Heart right ventricle (tissue), 16 donors: ENCODE measurements around the gene HINT3. TPM values are rescaled to one million over a fixed set of nuclear protein-coding genes. Genes with fewer than 3 reads are reported as not detected.
"Not testable (repeated sequence)": the region's sequence is repeated elsewhere in the genome, so short reads cannot be mapped to it uniquely, and the experiment has no call there.

ENCODE experiments used
- ATAC-seq, 8 donors: fragments of 200-7000 bp; cut with Tn5 transposase; one replicate each; pipeline ENCODE4 v1.9.1; 2020; ENCODE audit warnings: mild to moderate bottlenecking in 8 of 8, moderate library complexity in 8 of 8, moderate number of reproducible peaks in 1 of 8
- DNase-seq, 2 donors: peaks; one replicate each; pipeline ENCODE4 v3.0.0-alpha.2; 2020
- H3K27ac ChIP-seq, 10 donors: fragments of 200-600 bp; sonication (generic) in 2 of 10; one replicate each; pipeline versions ENCODE4 v1.5.0 to v1.8.0; 2020 to 2022; ENCODE audit warnings: mild to moderate bottlenecking in 3 of 10
- H3K27me3 ChIP-seq, 7 donors: fragments of 200-600 bp; one replicate each; pipeline ENCODE4 v1.8.0; 2021 to 2022; ENCODE audit warnings: mild to moderate bottlenecking in 2 of 7
- H3K36me3 ChIP-seq, 9 donors: fragments of 200-600 bp; sonication (generic) in 1 of 9; one replicate each; pipeline versions ENCODE4 v1.5.0 to v1.8.0; 2020 to 2022; ENCODE audit warnings: mild to moderate bottlenecking in 2 of 9
- H3K4me1 ChIP-seq, 9 donors: fragments of 200-600 bp; sonication (generic) in 1 of 9; one replicate each; pipeline versions ENCODE4 v1.5.0 to v1.8.0; 2020 to 2022; ENCODE audit warnings: mild to moderate bottlenecking in 4 of 9
- H3K4me3 ChIP-seq, 10 donors: fragments of 200-600 bp; sonication (generic) in 2 of 10; one replicate each; pipeline versions ENCODE4 v1.5.0 to v1.8.0; 2020 to 2022; ENCODE audit warnings: mild to moderate bottlenecking in 7 of 10, moderate library complexity in 2 of 10
- H3K9me3 ChIP-seq, 11 donors: fragments of 200-600 bp in 10 of 11; sonication (generic) in 2 of 11; one replicate each; pipeline versions ENCODE4 v1.5.0 to v1.8.0; 2013 to 2022; ENCODE audit warnings: mild to moderate bottlenecking in 2 of 11, control low read depth in 1 of 11, moderate library complexity in 1 of 11
- WGBS, 2 donors: extraction: QIAGEN DNeasy Blood & Tissue Kit; methylation state at CpG; one replicate each; pipeline ENCODE4 v1.1.7; 2013; ENCODE audit warnings: inconsistent platforms in 1 of 2; 5-methylcytosine and 5-hydroxymethylcytosine counted together
- intact Hi-C, 10 donors: fragments of 100-400 bp; cut with DNase I; formaldehyde crosslinking; loops; one replicate each; pipeline versions ENCODE4 v1.11.1 to v1.14.2; 2022
- polyA plus RNA-seq, 2 donors: library from polyadenylated mRNA; stranded (reverse); fragments of 200-250 nt; gene quantifications; one replicate each; pipeline ENCODE4 v1.2.3, GENCODE V29; 2013
- total RNA-seq, 10 donors: library from RNA; stranded (reverse); fragmentation: NEBNext Ultra II Directional in 3 of 10; extraction: Animal tissue kit (Norgen Biotek cat#: 25700) in 3 of 10; gene quantifications; one replicate each; pipeline versions ENCODE4 v1.2.1 to v1.2.4, GENCODE V29; 2021 to 2023
- TF ChIP-seq, protein P1 (sequence below), 9 donors: fragments of 200-600 bp; sonication (generic) in 2 of 9; IDR thresholded peaks; one replicate each; pipeline versions ENCODE4 v1.5.0 to v1.8.0; 2021 to 2022; ENCODE audit warnings: antibody characterized with exemption in 9 of 9, mild to moderate bottlenecking in 5 of 9, moderate library complexity in 1 of 9
- donor health status: Arrhythmogenic right ventricular cardiomyopathy.
- donor health status: ischemic (EF 13 %, LVEDD 7.1; RV severe dilation, severe dysfunction).
- donor health status: healthy with polysubstance abuse.
- donor health status: DM: no; HTN: yes; CAD: no.
- donor health status: DM: no; HTN: no; CAD: no.
- donor health status: ischemic (EF 25% LVEDD 6.9; RV normal size, moderate dysfunction).
- donor health status: ischemic (EF 25% LVEDD 5.7; RV mildly dilated, moderate dysfunction).
- donor health status: healthy.
- donor health status: DM: yes; HTN: yes; CAD: no.
- donor health status: Ischemic cardiomyopathy.
- donor health status: ischemic (EF 35%, LVEDD 5.7; RV mildly dilated, moderate dysfunction).
- donor health status: nonischemic (EF 11% LVEDD 7.7; RV severe dilation, severe dysfunction).
- donor health status: DM: yes; HTN: yes; CAD: no.
- donor health status: PGD.
- donor health status: ischemic (EF 29% LVEDD 5.4; RV normal size, mild dysfunction).
- donor health status: nonischemic (EF 23%, LVEDD 6.1; RV moderate dilation, normal function).

HINT3 gene
- total and polyA plus RNA-seq, 12 donors: 6.2 to 41.6 (median 33.6) TPM

GRCh38 chr6:126015863-126016262, 59.3 kb downstream of the HINT3 start:
- Histone ChIP-seq H3K4me1 (no peaks in the 10 kb centered on the region), H3K9me3 (no peaks in the 10 kb centered on the region), H3K27me3 (no peaks in the 10 kb centered on the region), H3K4me3 (no peak overlapping the region), H3K27ac (no peak overlapping the region), H3K36me3 (peaks cover 0 to 89% (median 51%) of the 10 kb centered on the region in 9 donors)
- ATAC-seq (no peak), DNase-seq (no peak)
- 83 to 96% methylated on average over 1 of the region's 1 CpG for WGBS, 2 donors
- TF ChIP-seq, protein P1, sequence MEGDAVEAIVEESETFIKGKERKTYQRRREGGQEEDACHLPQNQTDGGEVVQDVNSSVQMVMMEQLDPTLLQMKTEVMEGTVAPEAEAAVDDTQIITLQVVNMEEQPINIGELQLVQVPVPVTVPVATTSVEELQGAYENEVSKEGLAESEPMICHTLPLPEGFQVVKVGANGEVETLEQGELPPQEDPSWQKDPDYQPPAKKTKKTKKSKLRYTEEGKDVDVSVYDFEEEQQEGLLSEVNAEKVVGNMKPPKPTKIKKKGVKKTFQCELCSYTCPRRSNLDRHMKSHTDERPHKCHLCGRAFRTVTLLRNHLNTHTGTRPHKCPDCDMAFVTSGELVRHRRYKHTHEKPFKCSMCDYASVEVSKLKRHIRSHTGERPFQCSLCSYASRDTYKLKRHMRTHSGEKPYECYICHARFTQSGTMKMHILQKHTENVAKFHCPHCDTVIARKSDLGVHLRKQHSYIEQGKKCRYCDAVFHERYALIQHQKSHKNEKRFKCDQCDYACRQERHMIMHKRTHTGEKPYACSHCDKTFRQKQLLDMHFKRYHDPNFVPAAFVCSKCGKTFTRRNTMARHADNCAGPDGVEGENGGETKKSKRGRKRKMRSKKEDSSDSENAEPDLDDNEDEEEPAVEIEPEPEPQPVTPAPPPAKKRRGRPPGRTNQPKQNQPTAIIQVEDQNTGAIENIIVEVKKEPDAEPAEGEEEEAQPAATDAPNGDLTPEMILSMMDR (IDR thresholded peaks at IDR 0.05): no peak
- intact Hi-C loops: no loop called here

DNA sequence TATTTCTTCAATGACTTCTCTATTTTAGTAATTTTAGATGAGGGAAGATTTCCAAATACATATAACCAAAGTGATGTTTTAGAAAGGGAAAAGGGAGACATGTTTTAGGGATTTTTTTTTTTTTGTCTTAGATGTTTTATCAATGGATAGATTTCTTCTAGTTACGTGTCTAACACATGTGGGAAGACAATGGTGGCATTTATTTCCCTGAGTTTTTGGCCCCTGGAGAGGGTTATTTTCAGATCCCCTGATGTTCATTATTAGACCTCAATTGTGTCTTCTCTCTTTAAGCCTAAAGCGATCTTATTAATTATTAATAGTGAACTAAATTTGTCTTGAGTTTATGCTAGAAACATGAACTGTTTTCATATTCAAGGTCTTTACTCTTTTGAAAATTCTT, 60.0 kb downstream of the HINT3 start:
- H3K27ac ChIP-seq: no peak overlapping the region
- H3K9me3 ChIP-seq: no peaks in the 10 kb centered on the region
- no peak overlapping the region for H3K4me3 ChIP-seq
- ATAC-seq: no peak
- H3K4me1 ChIP-seq: no peaks in the 10 kb centered on the region
- 94 to 95% methylated on average over 2 of the region's 2 CpGs for WGBS, 2 donors
- no peak for DNase-seq
- no peaks in the 10 kb centered on the region for H3K27me3 ChIP-seq
- H3K36me3 ChIP-seq: peaks cover 0 to 89% (median 45%) of the 10 kb centered on the region in 9 donors
- intact Hi-C loops: no loop called here
- TF ChIP-seq, protein P1 (IDR thresholded peaks at IDR 0.05): no peak

DNA sequence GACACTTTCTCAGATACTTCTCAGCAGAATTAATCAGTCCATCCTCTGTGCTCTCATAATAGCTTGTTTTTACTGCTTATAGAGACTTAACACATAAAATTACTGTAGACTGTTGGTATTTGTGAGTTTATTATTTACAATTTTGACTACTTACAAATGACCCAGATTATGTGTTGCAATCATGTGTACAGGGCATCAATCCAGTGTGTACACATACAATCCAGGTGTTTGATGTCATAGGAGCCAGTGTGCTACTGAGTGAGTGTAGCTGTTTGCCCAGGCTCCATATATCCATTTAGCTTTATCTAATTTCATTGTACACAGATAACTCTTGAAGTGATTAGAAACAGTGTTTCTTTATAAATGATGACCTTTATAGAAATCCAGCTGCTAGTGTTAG, 61.1 kb downstream of the HINT3 start:
- DNase-seq: no peak
- peaks cover 0 to 89% (median 44%) of the 10 kb centered on the region in 9 donors for H3K36me3 ChIP-seq
- H3K4me1 ChIP-seq: no peaks in the 10 kb centered on the region
- no peak for ATAC-seq
- H3K9me3 ChIP-seq: no peaks in the 10 kb centered on the region
- no peak overlapping the region for H3K4me3 ChIP-seq
- TF ChIP-seq, protein P1 (IDR thresholded peaks at IDR 0.05): no peak
- H3K27me3 ChIP-seq: no peaks in the 10 kb centered on the region
- no peak overlapping the region for H3K27ac ChIP-seq
- intact Hi-C loops: no loop called here

GRCh38 chr6:126020305-126021050, 63.9 kb downstream of the HINT3 start:
- no peak for ATAC-seq
- TF ChIP-seq, protein P1 (IDR thresholded peaks at IDR 0.05): no peak
- Histone ChIP-seq H3K4me1 (no peaks in the 10 kb centered on the region), H3K9me3 (no peaks in the 10 kb centered on the region), H3K27ac (no peak overlapping the region), H3K36me3 (peaks cover 0 to 89% (median 27%) of the 10 kb centered on the region in 9 donors), H3K27me3 (no peaks in the 10 kb centered on the region), H3K4me3 (no peak overlapping the region)
- no peak for DNase-seq
- intact Hi-C loops: no loop called here
- 98% methylated on average over 5 of the region's 5 CpGs for WGBS, 2 donors

DNA sequence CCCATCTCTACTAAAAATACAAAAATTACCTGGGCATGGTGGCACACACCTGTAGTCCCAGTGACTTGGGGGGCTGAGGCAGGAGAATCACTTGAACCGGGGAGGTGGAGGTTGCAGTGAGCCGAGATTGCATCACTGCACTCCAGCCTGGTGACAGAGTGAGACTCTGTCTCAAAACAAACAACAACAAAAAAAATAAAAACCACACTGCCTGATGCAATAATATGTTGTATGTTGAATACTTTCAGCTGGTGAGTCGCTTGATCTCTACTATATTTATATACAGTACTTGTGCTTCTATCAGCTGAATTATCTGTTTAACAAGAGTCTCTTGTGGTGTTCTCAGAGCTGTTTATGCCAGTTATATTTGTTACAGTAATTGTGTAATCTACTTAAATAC, 66.9 kb downstream of the HINT3 start:
- H3K27me3 ChIP-seq, H3K4me1 ChIP-seq, H3K27ac ChIP-seq, intact Hi-C loops, H3K4me3 ChIP-seq, DNase-seq, ATAC-seq, H3K9me3 ChIP-seq: not testable (repeated sequence)
- whole genome bisulfite sequencing, 2 donors: 84 to 87% methylated on average over 3 of the region's 3 CpGs
- H3K36me3 ChIP-seq: peaks cover 0 to 96% (median 26%) of the 10 kb centered on the region in 9 donors
